ENCODE results near the gene RORC.

The RORC gene

GRCh38 chr1:151849871-151850270 is 18.3 kb upstream of the RORC start:
- Histone ChIP-seq H3K27me3 (ENCODE audit: control insufficient read depth in 1 of 2, insufficient read depth in 2 of 2, low read length in 2 of 2) (no peaks in the 10 kb centered on the region), H3K9ac (ENCODE audit: low read depth in 1 of 2, low read length in 2 of 2) (no peak overlapping the region)

GRCh38 chr1:151849126-151849525 is 17.5 kb upstream of the RORC start:
- no peak overlapping the region for H3K4me3 ChIP-seq (ENCODE audit: low read depth in 1 of 2, low read length in 2 of 2)
- no peaks in the 10 kb centered on the region for H3K27me3 ChIP-seq (ENCODE audit: control insufficient read depth in 1 of 2, insufficient read depth in 2 of 2, low read length in 2 of 2)
- no peaks in the 10 kb centered on the region for H3K4me1 ChIP-seq (ENCODE audit: control insufficient read depth in 1 of 2, insufficient read depth in 2 of 2, low read length in 2 of 2)
- H3K9me3 ChIP-seq (ENCODE audit: control insufficient read depth in 1 of 2, low read length in 2 of 2) = no peaks in the 10 kb centered on the region
- no peaks in the 10 kb centered on the region for H3K36me3 ChIP-seq (ENCODE audit: control insufficient read depth in 1 of 2, insufficient read depth in 2 of 2, low read length in 2 of 2)
- no peak overlapping the region for H3K27ac ChIP-seq (ENCODE audit: low read depth, low read length)
- H3K9ac ChIP-seq (ENCODE audit: low read depth in 1 of 2, low read length in 2 of 2) = no peak overlapping the region

More at GRCh38 chr1:151849871-151850270, 18.3 kb upstream of the RORC start:
- Histone ChIP-seq H3K9me3 (ENCODE audit: control insufficient read depth in 1 of 2, low read length in 2 of 2) (no peaks in the 10 kb centered on the region), H3K4me1 (ENCODE audit: control insufficient read depth in 1 of 2, insufficient read depth in 2 of 2, low read length in 2 of 2) (no peaks in the 10 kb centered on the region), H3K27ac (ENCODE audit: low read depth, low read length) (no peak overlapping the region), H3K4me3 (ENCODE audit: low read depth in 1 of 2, low read length in 2 of 2) (no peak overlapping the region), H3K36me3 (ENCODE audit: control insufficient read depth in 1 of 2, insufficient read depth in 2 of 2, low read length in 2 of 2) (no peaks in the 10 kb centered on the region)

GRCh38 chr1:151847867-151848596 is 16.4 kb upstream of the RORC start:
- Histone ChIP-seq H3K27me3 (ENCODE audit: control insufficient read depth in 1 of 2, insufficient read depth in 2 of 2, low read length in 2 of 2) (no peaks in the 10 kb centered on the region), H3K4me1 (ENCODE audit: control insufficient read depth in 1 of 2, insufficient read depth in 2 of 2, low read length in 2 of 2) (no peaks in the 10 kb centered on the region), H3K36me3 (ENCODE audit: control insufficient read depth in 1 of 2, insufficient read depth in 2 of 2, low read length in 2 of 2) (no peaks in the 10 kb centered on the region), H3K9ac (ENCODE audit: low read depth in 1 of 2, low read length in 2 of 2) (no peak overlapping the region), H3K9me3 (ENCODE audit: control insufficient read depth in 1 of 2, low read length in 2 of 2) (no peaks in the 10 kb centered on the region), H3K27ac (ENCODE audit: low read depth, low read length) (no peak overlapping the region), H3K4me3 (ENCODE audit: low read depth in 1 of 2, low read length in 2 of 2) (no peak overlapping the region)

GRCh38 chr1:151846686-151847237 is 15.2 kb upstream of the RORC start:
- H3K4me3 ChIP-seq (ENCODE audit: low read depth in 1 of 2, low read length in 2 of 2) = no peak overlapping the region
- no peaks in the 10 kb centered on the region for H3K27me3 ChIP-seq (ENCODE audit: control insufficient read depth in 1 of 2, insufficient read depth in 2 of 2, low read length in 2 of 2)
- H3K9ac ChIP-seq (ENCODE audit: low read depth in 1 of 2, low read length in 2 of 2) = no peak overlapping the region
- no peaks in the 10 kb centered on the region for H3K9me3 ChIP-seq (ENCODE audit: control insufficient read depth in 1 of 2, low read length in 2 of 2)
- no peaks in the 10 kb centered on the region for H3K4me1 ChIP-seq (ENCODE audit: control insufficient read depth in 1 of 2, insufficient read depth in 2 of 2, low read length in 2 of 2)
- H3K36me3 ChIP-seq (ENCODE audit: control insufficient read depth in 1 of 2, insufficient read depth in 2 of 2, low read length in 2 of 2) = no peaks in the 10 kb centered on the region
- no peak overlapping the region for H3K27ac ChIP-seq (ENCODE audit: low read depth, low read length)

- Histone ChIP-seq H3K9me3 (ENCODE audit: control insufficient read depth in 1 of 2, low read length in 2 of 2) (no peaks in the 10 kb centered on the region), H3K4me1 (ENCODE audit: control insufficient read depth in 1 of 2, insufficient read depth in 2 of 2, low read length in 2 of 2) (no peaks in the 10 kb centered on the region), H3K27me3 (ENCODE audit: control insufficient read depth in 1 of 2, insufficient read depth in 2 of 2, low read length in 2 of 2) (no peaks in the 10 kb centered on the region), H3K9ac (ENCODE audit: low read depth in 1 of 2, low read length in 2 of 2) (no peak overlapping the region), H3K36me3 (ENCODE audit: control insufficient read depth in 1 of 2, insufficient read depth in 2 of 2, low read length in 2 of 2) (no peaks in the 10 kb centered on the region), H3K27ac (ENCODE audit: low read depth, low read length) (no peak overlapping the region), H3K4me3 (ENCODE audit: low read depth in 1 of 2, low read length in 2 of 2) (no peak overlapping the region)
Observed at GRCh38 chr1:151846062-151846568, 14.5 kb upstream of the RORC start.

- Histone ChIP-seq H3K4me3 (ENCODE audit: low read depth in 1 of 2, low read length in 2 of 2) (no peak overlapping the region), H3K36me3 (ENCODE audit: control insufficient read depth in 1 of 2, insufficient read depth in 2 of 2, low read length in 2 of 2) (no peaks in the 10 kb centered on the region), H3K9me3 (ENCODE audit: control insufficient read depth in 1 of 2, low read length in 2 of 2) (no peaks in the 10 kb centered on the region), H3K4me1 (ENCODE audit: control insufficient read depth in 1 of 2, insufficient read depth in 2 of 2, low read length in 2 of 2) (peaks cover 14 to 19% of the 10 kb centered on the region in 2 donors), H3K27ac (ENCODE audit: low read depth, low read length) (no peak overlapping the region), H3K9ac (ENCODE audit: low read depth in 1 of 2, low read length in 2 of 2) (no peak overlapping the region), H3K27me3 (ENCODE audit: control insufficient read depth in 1 of 2, insufficient read depth in 2 of 2, low read length in 2 of 2) (no peaks in the 10 kb centered on the region)
Observed at GRCh38 chr1:151843398-151843797, 11.8 kb upstream of the RORC start.

GRCh38 chr1:151841141-151841540 is 9.5 kb upstream of the RORC start:
- Histone ChIP-seq H3K9ac (ENCODE audit: low read depth in 1 of 2, low read length in 2 of 2) (no peak overlapping the region), H3K27ac (ENCODE audit: low read depth, low read length) (no peak overlapping the region), H3K4me1 (ENCODE audit: control insufficient read depth in 1 of 2, insufficient read depth in 2 of 2, low read length in 2 of 2) (peaks cover 30 to 31% of the 10 kb centered on the region in 2 donors), H3K36me3 (ENCODE audit: control insufficient read depth in 1 of 2, insufficient read depth in 2 of 2, low read length in 2 of 2) (no peaks in the 10 kb centered on the region), H3K27me3 (ENCODE audit: control insufficient read depth in 1 of 2, insufficient read depth in 2 of 2, low read length in 2 of 2) (no peaks in the 10 kb centered on the region), H3K9me3 (ENCODE audit: control insufficient read depth in 1 of 2, low read length in 2 of 2) (no peaks in the 10 kb centered on the region), H3K4me3 (ENCODE audit: low read depth in 1 of 2, low read length in 2 of 2) (no peak overlapping the region)

- peak overlapping the region; percentile 86 for H3K27ac ChIP-seq (ENCODE audit: low read depth, low read length)
- H3K36me3 ChIP-seq (ENCODE audit: control insufficient read depth in 1 of 2, insufficient read depth in 2 of 2, low read length in 2 of 2) = no peaks in the 10 kb centered on the region
- no peaks in the 10 kb centered on the region for H3K27me3 ChIP-seq (ENCODE audit: control insufficient read depth in 1 of 2, insufficient read depth in 2 of 2, low read length in 2 of 2)
- peak overlapping the region; percentile 63 to 79 for H3K4me3 ChIP-seq (ENCODE audit: low read depth in 1 of 2, low read length in 2 of 2)
- H3K9ac ChIP-seq (ENCODE audit: low read depth in 1 of 2, low read length in 2 of 2) = peak overlapping the region; percentile 75 to 89
- no peaks in the 10 kb centered on the region for H3K9me3 ChIP-seq (ENCODE audit: control insufficient read depth in 1 of 2, low read length in 2 of 2)
- H3K4me1 ChIP-seq (ENCODE audit: control insufficient read depth in 1 of 2, insufficient read depth in 2 of 2, low read length in 2 of 2) = peaks cover 36% of the 10 kb centered on the region in 2 donors
Observed at GRCh38 chr1:151840421-151840820, 8.8 kb upstream of the RORC start.

GRCh38 chr1:151839457-151840403 is 8.1 kb upstream of the RORC start, which contains the start of gene C2CD4D:
Gene C2CD4D, minus strand, starts transcription at chr1:151839820. Its CDS starts 831 bp downstream, at chr1:151838989.
- Histone ChIP-seq H3K36me3 (ENCODE audit: control insufficient read depth in 1 of 2, insufficient read depth in 2 of 2, low read length in 2 of 2) (no peaks in the 10 kb centered on the region), H3K4me3 (ENCODE audit: low read depth in 1 of 2, low read length in 2 of 2) (peak within 1 kb of the TSS; percentile 63 to 79), H3K27me3 (ENCODE audit: control insufficient read depth in 1 of 2, insufficient read depth in 2 of 2, low read length in 2 of 2) (no peaks in the 10 kb centered on the region), H3K9me3 (ENCODE audit: control insufficient read depth in 1 of 2, low read length in 2 of 2) (no peaks in the 10 kb centered on the region), H3K27ac (ENCODE audit: low read depth, low read length) (peak within 1 kb of the TSS; percentile 86), H3K9ac (ENCODE audit: low read depth in 1 of 2, low read length in 2 of 2) (peak within 1 kb of the TSS; percentile 75 to 89), H3K4me1 (ENCODE audit: control insufficient read depth in 1 of 2, insufficient read depth in 2 of 2, low read length in 2 of 2) (peaks cover 36 to 40% of the 10 kb centered on the region in 2 donors)

- Histone ChIP-seq H3K4me3 (ENCODE audit: low read depth in 1 of 2, low read length in 2 of 2) (peak overlapping the region; percentile 63 to 79), H3K36me3 (ENCODE audit: control insufficient read depth in 1 of 2, insufficient read depth in 2 of 2, low read length in 2 of 2) (no peaks in the 10 kb centered on the region)
Observed at GRCh38 chr1:151839082-151839412, 7.4 kb upstream of the RORC start.

More at GRCh38 chr1:151839082-151839412, 7.4 kb upstream of the RORC start:
- peak overlapping the region; percentile 59 for H3K27ac ChIP-seq (ENCODE audit: low read depth, low read length)
- no peaks in the 10 kb centered on the region for H3K9me3 ChIP-seq (ENCODE audit: control insufficient read depth in 1 of 2, low read length in 2 of 2)
- peaks cover 43 to 47% of the 10 kb centered on the region in 2 donors for H3K4me1 ChIP-seq (ENCODE audit: control insufficient read depth in 1 of 2, insufficient read depth in 2 of 2, low read length in 2 of 2)
- H3K27me3 ChIP-seq (ENCODE audit: control insufficient read depth in 1 of 2, insufficient read depth in 2 of 2, low read length in 2 of 2) = no peaks in the 10 kb centered on the region
- H3K9ac ChIP-seq (ENCODE audit: low read depth in 1 of 2, low read length in 2 of 2) = peak overlapping the region; percentile 75 to 89

All from duodenal mucosa (tissue), 2 donors.